HepG2 (cell line): ENCODE measurements around the gene NME7. TPM values are rescaled to one million over a fixed set of nuclear protein-coding genes. Genes with fewer than 3 reads are reported as not detected.
"Not testable (repeated sequence)": the region's sequence is repeated elsewhere in the genome, so short reads cannot be mapped to it uniquely, and the experiment has no call there.

Source experiments
- ATAC-seq: fragments of 200-7000 bp; cut with Tn5 transposase; 3 replicates; pipeline ENCODE4 v1.9.1; 2020; ENCODE audit warnings: mild to moderate bottlenecking, moderate library complexity
- BruUV-seq: library from RNA; stranded (reverse); fragments of 400-500 nt; replicated peaks from 2 replicates; lab custom pipeline; 2021; lab: Mats Ljungman, UMichigan
- CTCF ChIA-PET: fragments of 300-600 bp; formaldehyde crosslinking; extraction: SDS; loops from one replicate; lab custom pipeline; 2021; ENCODE audit warnings: low total read pairs, inconsistent platforms, low intra/inter-chr PET ratio; lab: Yijun Ruan, JAX
- POLR2A ChIA-PET: fragments of 350-600 bp; sonication (Branson Sonifier 250); formaldehyde crosslinking; loops from one replicate; lab custom pipeline; 2020; ENCODE audit warnings: antibody characterized with exemption, inconsistent platforms; lab: Yijun Ruan, JAX
- DNase-seq: peaks from one replicate; pipeline ENCODE4 v3.0.0-alpha.2; 2015; ENCODE audit warnings: low spot score
- FAIRE-seq: peaks from 3 replicates; lab custom pipeline; 2011; peaks lifted over from hg19 to GRCh38; lab: Jason Lieb, UNC
- H2AFZ ChIP-seq: one replicate; pipeline ENCODE4 v1.6.1; 2011; ENCODE audit warnings: low read length, inconsistent platforms
- H3K27ac ChIP-seq: fragments of 300-600 bp; 3 replicates; pipeline ENCODE4 v1.8.0; 2011; ENCODE audit warnings: mixed run types, mild to moderate bottlenecking, mixed read lengths, low read length, inconsistent platforms; ENCODE audit not compliant: insufficient read depth; ENCODE audit errors: extremely low read length
- H3K27me3 ChIP-seq, 2 experiments: fragments of 200-600 bp in 1 of 2; 2 replicates in 1 of 2; 3 replicates in 1 of 2; pipeline versions ENCODE4 v1.6.0 to v1.8.0; 2011; ENCODE audit warnings: low read length in 2 of 2, mild to moderate bottlenecking in 2 of 2, moderate library complexity in 2 of 2, inconsistent platforms in 1 of 2; ENCODE audit not compliant: insufficient read depth in 2 of 2, control insufficient read depth in 1 of 2
- H3K36me3 ChIP-seq, 2 experiments: fragments of 200-600 bp in 1 of 2; replicated peaks in 1 of 2; 2 replicates in 1 of 2; 3 replicates in 1 of 2; pipeline versions ENCODE4 v1.5.1 to v1.8.0; 2011; ENCODE audit warnings: low read length in 2 of 2, inconsistent platforms in 1 of 2; ENCODE audit not compliant: insufficient read depth in 2 of 2, control insufficient read depth in 1 of 2
- H3K4me1 ChIP-seq: 2 replicates; pipeline ENCODE4 v1.5.1; 2012; ENCODE audit warnings: low read length, inconsistent platforms; ENCODE audit not compliant: insufficient read depth
- H3K4me2 ChIP-seq: 2 replicates; pipeline ENCODE4 v1.6.0; 2011; ENCODE audit warnings: low read depth, low read length, inconsistent platforms
- H3K4me3 ChIP-seq, 3 experiments: fragments of 200-600 bp in 1 of 3; sonication (generic), shearing (Covaris generic) in 1 of 3; replicated peaks in 1 of 3; 2 replicates each; pipeline ENCODE4 v1.5.1; 2011 to 2016; ENCODE audit warnings: low read length in 3 of 3, inconsistent platforms in 2 of 3, low read depth in 2 of 3, mild to moderate bottlenecking in 2 of 3, control low read depth in 1 of 3, mixed read lengths in 1 of 3; ENCODE audit not compliant: insufficient read depth in 1 of 3
- H3K79me2 ChIP-seq: one replicate; pipeline ENCODE4 v1.6.1; 2011; ENCODE audit warnings: low read length, inconsistent platforms; ENCODE audit not compliant: insufficient read depth
- H3K9ac ChIP-seq: 2 replicates; pipeline ENCODE4 v1.6.0; 2011; ENCODE audit warnings: mild to moderate bottlenecking, low read depth, low read length, inconsistent platforms; ENCODE audit not compliant: insufficient read depth
- H3K9me3 ChIP-seq: 2 replicates; pipeline ENCODE4 v1.5.1; 2012; ENCODE audit warnings: mild to moderate bottlenecking, low read length
- H4K20me1 ChIP-seq: 2 replicates; pipeline ENCODE4 v1.6.0; 2011; ENCODE audit warnings: inconsistent platforms, mild to moderate bottlenecking, low read length, moderate library complexity; ENCODE audit not compliant: insufficient read depth
- NFE2L2 ChIP-seq: fragments of 150-350 bp; IDR thresholded peaks from 2 replicates; pipeline ENCODE4 v1.6.1; 2014; ENCODE audit warnings: low read length
- NR2F6 ChIP-seq, 2 experiments: IDR thresholded peaks; 2 replicates each; pipeline ENCODE4 v1.6.1; 2016; ENCODE audit warnings: antibody characterized with exemption in 1 of 2, mild to moderate bottlenecking in 1 of 2
- ZNF629 ChIP-seq: sonication (generic); formaldehyde crosslinking; conservative IDR thresholded peaks from 2 replicates; pipeline ENCODE4 v1.5.0; 2020; ENCODE audit warnings: missing genetic modification reagents
- ZNF879 ChIP-seq: sonication (generic); formaldehyde crosslinking; IDR thresholded peaks from 2 replicates; pipeline ENCODE4 v1.8.1; 2023; ENCODE audit warnings: missing genetic modification reagents
- WGBS: methylation state at CpG from one replicate; pipeline ENCODE4 v1.1.6; 2017; ENCODE audit warnings: low lambda C conversion rate; 5-methylcytosine and 5-hydroxymethylcytosine counted together
- in situ Hi-C: cut with HindIII; loops from 2 replicates; pipeline ENCODE4 v1.10.0; 2017; ENCODE audit warnings: low pct_unique_long_range_greater_than_20kb; ENCODE audit not compliant: extremely low pct_ligation_motif_present
- intact Hi-C: fragments of 100-400 bp; cut with micrococcal nuclease; formaldehyde crosslinking; loops from one replicate; pipeline ENCODE4 v1.10.0; 2022; ENCODE audit not compliant: unreplicated experiment
- polyA plus RNA-seq, 8 experiments: library from polyadenylated mRNA; depleted of rRNA in 3 of 8; stranded (reverse) in 7 of 8; unstranded in 1 of 8; fragments of >200 nt; fragmentation: Illumina TruSeq in 4 of 8; extraction: Trizol in 4 of 8; gene quantifications; 2 replicates each; pipeline versions ENCODE4 v1.2.1 to v1.2.3, GENCODE V29; 2011 to 2016; ENCODE audit warnings: low read depth in 4 of 8, missing spikeins in 1 of 8, mixed read lengths in 1 of 8; ENCODE audit not compliant: insufficient read depth in 1 of 8
- total RNA-seq, 5 experiments: library from RNA; depleted of rRNA; stranded (reverse); fragments of >200 nt; fragmentation: Illumina TruSeq; extraction: Trizol; gene quantifications; 2 replicates each; pipeline ENCODE4 v1.2.3, GENCODE V29; 2016; ENCODE audit warnings: low read depth in 1 of 5

NME7 gene
- total and polyA plus RNA-seq, 2 of the 13 experiments (the other 11 are each of a cell fraction or from before 2014, with no cell fraction given), result 9.4 to 22.5 TPM

DNA sequence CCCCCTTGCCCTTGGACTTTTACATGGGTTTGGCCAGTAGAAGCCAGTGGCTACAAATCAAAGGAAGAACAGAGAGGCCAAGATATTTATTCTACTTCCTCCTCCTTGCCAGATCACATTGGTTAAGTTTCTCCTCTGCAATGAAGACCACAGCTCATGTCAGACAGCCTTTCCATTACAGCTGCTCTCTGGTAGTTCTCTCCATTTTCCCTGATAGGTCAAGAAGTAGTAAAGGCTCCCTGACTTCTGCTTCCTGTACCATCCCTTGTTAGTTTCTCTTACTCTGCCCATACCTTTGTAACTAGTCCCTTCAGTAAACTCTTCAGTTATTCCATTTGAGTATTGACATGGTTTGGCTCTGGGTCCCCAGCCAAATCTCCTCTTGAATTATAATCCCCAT, 27.8 kb downstream of the NME7 start:
- POLR2A ChIA-PET, result no interaction called here

DNA sequence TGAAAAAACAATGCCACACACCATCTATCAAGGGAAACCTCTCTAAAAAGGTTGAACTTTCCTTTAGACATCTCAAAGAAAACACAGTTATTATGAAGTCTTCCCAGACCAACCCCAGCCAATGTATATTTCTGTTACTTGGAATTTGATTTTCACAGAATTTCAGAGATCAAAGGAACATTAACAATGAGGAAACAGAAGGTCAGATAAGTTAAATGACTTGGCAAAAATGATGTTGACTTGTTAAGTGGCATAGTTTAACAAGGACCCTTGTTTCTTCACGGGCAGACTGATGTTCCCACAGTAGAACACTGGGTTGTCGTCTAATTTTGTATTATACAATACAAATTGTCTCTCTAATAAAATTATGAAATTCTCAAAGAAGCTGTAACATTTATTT, 29.0 kb downstream of the NME7 start:
- no peak overlapping the region for H3K4me3 ChIP-seq
- H3K9me3 ChIP-seq, result no peaks in the 10 kb centered on the region
- ChIA-PET CTCF (no interaction called here), POLR2A (no interaction called here)
- no peaks in the 10 kb centered on the region for H3K79me2 ChIP-seq
- ATAC-seq, result no peak
- FAIRE-seq, result no peak
- in situ Hi-C loops, result no loop called here
- H3K27me3 ChIP-seq, result no peaks in the 10 kb centered on the region
- H4K20me1 ChIP-seq, result no peaks in the 10 kb centered on the region
- H2AFZ ChIP-seq, result no peak overlapping the region
- intact Hi-C loops, result no loop called here
- no peak for DNase-seq
- no TSS peak for BruUV-seq
- H3K4me2 ChIP-seq, result no peak overlapping the region
- H3K27ac ChIP-seq, result no peak overlapping the region
- peaks cover 9% of the 10 kb centered on the region; the same call in 1 of the 2 replicates for H3K4me1 ChIP-seq
- no peaks in the 10 kb centered on the region for H3K36me3 ChIP-seq
- no peak overlapping the region for H3K9ac ChIP-seq
- 77% methylated on average over 2 of the region's 2 CpGs for WGBS
- TF ChIP-seq ZNF879 (CRISPR knock-in tag) (no peak), ZNF629 (CRISPR knock-in tag) (no peak), NFE2L2 (peak; percentile 33; the same call in 1 of the 2 replicates)

More for the DNA sequence above, 27.8 kb downstream of the NME7 start:
- no peaks in the 10 kb centered on the region for H3K36me3 ChIP-seq
- in situ Hi-C loops, result loop anchor here (10.0 kb wide), 1 partner anchor 215 kb away; no protein-coding TSS in a partner anchor
- intact Hi-C loops, result no loop called here
- H2AFZ ChIP-seq, result no peak overlapping the region
- H4K20me1 ChIP-seq, result no peaks in the 10 kb centered on the region
- no peak for TF ChIP-seq NR2F6 (IDR thresholded peaks at IDR 0.05)
- no peak for TF ChIP-seq NR2F6 (CRISPR knock-in tag; IDR thresholded peaks at IDR 0.05)
- H3K9me3 ChIP-seq, result no peaks in the 10 kb centered on the region
- no peaks in the 10 kb centered on the region for H3K27me3 ChIP-seq
- peaks cover 9% of the 10 kb centered on the region; the same call in 1 of the 2 replicates for H3K4me1 ChIP-seq
- FAIRE-seq (no peak), ATAC-seq (no peak), DNase-seq (no peak)
- CTCF ChIA-PET, result no interaction called here
- H3K27ac ChIP-seq, result no peak overlapping the region
- H3K79me2 ChIP-seq, result no peaks in the 10 kb centered on the region
- no peak overlapping the region for H3K4me2 ChIP-seq
- no peak overlapping the region for H3K9ac ChIP-seq
- BruUV-seq, result no TSS peak
- no peak overlapping the region for H3K4me3 ChIP-seq

DNA sequence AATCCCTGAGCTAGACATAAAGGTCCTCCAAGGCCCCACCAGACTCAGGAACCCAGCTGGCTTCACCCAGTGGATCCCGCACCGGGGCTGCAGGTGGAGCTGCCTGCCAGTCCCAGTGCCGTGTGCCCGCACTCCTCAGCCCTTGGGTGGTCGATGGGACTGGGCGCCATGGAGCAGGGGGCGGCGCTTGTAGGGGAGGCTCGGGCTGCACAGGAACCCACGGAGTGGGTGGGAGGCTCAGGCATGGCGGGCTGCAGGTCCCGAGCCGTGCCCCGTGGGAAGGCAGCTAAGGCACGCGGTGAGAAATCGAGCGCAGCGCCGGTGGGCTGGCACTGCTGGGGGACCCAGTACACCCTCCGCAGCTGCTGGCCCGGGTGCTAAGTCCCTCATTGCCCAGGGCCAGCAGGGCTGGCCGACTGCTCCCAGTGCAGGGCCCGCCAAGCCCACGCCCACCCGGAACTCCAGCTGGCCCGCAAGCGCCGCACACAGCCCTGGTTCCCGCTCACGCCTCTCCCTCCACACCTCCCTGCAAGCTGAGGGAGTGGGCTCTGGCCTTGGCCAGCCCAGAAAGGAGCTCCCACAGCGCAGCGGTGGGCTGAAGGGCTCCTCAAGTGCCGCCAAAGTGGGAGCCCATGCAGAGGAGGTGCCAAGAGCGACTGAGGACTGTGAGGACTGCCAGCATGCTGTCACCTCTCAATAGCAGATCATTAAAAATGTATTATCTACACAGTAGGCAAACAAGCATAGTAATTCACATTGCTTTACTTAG, 30.5 kb downstream of the NME7 start:
- H3K9me3 ChIP-seq, CTCF ChIA-PET, DNase-seq, H3K79me2 ChIP-seq, H3K4me1 ChIP-seq, in situ Hi-C loops, H3K27me3 ChIP-seq, POLR2A ChIA-PET, BruUV-seq, H4K20me1 ChIP-seq, ATAC-seq, H3K36me3 ChIP-seq, H2AFZ ChIP-seq, H3K27ac ChIP-seq, H3K4me2 ChIP-seq, H3K4me3 ChIP-seq, intact Hi-C loops, H3K9ac ChIP-seq, FAIRE-seq: not testable (repeated sequence)
- WGBS, result 99% methylated on average over 10 of the region's 35 CpGs

DNA sequence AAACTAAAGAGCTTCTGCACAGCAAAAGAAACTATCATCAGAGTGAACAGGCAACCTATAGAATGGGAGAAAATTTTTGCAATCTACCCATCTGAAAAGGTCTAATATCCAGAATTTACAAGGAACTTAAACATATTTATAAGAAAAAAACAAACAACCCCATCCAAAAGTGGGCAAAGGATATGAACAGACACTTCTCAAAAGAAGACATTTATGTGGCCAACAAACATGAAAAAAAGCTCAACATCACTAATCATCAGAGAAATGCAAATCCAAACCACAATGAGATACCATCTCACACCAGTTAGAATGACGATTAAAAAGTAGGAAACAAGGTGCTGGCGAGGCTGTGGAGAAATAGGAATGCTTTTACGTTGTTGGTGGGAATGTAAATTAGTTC, 32.9 kb downstream of the NME7 start:
- H3K9me3 ChIP-seq, H3K27me3 ChIP-seq, DNase-seq, H3K36me3 ChIP-seq, FAIRE-seq, in situ Hi-C loops, ATAC-seq, intact Hi-C loops, CTCF ChIA-PET, BruUV-seq, H3K27ac ChIP-seq, H4K20me1 ChIP-seq, H3K4me2 ChIP-seq, H3K9ac ChIP-seq, POLR2A ChIA-PET, H3K79me2 ChIP-seq, H2AFZ ChIP-seq, H3K4me1 ChIP-seq, H3K4me3 ChIP-seq: not testable (repeated sequence)
- 98% methylated on average over 3 of the region's 3 CpGs for WGBS
